ENCODE measurements around the gene TMEM131.

The TMEM131 gene

DNA sequence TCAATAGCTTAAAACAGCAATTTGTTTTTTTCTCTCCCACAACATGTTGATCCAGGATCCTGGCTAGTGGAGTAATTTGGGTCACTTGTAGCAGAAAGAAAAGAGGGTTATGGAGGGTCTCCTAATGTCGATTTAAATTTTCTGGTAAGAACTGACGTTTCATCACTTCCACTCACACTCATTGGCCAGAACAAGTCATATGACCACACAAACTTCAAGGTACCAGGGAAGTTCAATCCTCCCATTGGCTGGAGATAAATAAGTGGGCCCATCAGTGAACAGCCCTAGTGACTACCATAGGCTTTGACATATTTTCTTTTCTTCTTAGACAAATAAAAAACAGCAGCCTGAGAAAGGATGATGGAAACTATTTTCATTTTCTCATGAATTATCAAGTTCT is 8.3 kb upstream of the TMEM131 start:
- no peak for DNase-seq (ENCODE audit: low read depth, low spot score)
- ChIA-PET CTCF (no interaction called here), POLR2A (no interaction called here)
- TF ChIP-seq, protein P1, sequence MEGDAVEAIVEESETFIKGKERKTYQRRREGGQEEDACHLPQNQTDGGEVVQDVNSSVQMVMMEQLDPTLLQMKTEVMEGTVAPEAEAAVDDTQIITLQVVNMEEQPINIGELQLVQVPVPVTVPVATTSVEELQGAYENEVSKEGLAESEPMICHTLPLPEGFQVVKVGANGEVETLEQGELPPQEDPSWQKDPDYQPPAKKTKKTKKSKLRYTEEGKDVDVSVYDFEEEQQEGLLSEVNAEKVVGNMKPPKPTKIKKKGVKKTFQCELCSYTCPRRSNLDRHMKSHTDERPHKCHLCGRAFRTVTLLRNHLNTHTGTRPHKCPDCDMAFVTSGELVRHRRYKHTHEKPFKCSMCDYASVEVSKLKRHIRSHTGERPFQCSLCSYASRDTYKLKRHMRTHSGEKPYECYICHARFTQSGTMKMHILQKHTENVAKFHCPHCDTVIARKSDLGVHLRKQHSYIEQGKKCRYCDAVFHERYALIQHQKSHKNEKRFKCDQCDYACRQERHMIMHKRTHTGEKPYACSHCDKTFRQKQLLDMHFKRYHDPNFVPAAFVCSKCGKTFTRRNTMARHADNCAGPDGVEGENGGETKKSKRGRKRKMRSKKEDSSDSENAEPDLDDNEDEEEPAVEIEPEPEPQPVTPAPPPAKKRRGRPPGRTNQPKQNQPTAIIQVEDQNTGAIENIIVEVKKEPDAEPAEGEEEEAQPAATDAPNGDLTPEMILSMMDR (IDR thresholded peaks at IDR 0.05; ENCODE audit: insufficient read depth, low read length, missing control alignments): no peak
- H3K4me3 ChIP-seq (ENCODE audit: low read depth, low read length): no peak overlapping the region

DNA sequence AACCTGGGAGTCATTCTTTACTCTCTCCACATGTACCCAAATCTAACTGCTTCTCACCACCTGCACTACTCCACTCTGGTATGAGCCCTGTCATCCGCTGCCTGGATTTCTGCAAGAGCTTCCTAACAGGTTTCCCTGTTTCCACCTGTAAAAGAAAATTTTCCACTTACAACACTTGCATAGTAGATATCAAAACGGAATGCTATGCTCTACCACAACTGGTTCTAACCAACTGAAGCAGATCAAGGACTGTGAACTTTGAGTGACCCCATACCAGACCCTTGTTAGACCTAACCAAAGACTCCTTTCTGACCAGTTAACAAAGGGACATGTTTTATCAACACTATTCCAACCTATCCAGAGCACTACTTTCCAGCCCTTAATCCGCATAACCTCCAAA is 3.8 kb upstream of the TMEM131 start:
- TF ChIP-seq, protein P1 (IDR thresholded peaks at IDR 0.05; ENCODE audit: insufficient read depth, low read length, missing control alignments): no peak
- ChIA-PET CTCF (interaction anchor here (1.3 kb wide), 1 partner anchor 193 kb away, joined by 4 read pairs; no protein-coding TSS in a partner anchor), POLR2A (no interaction called here)
- no peak overlapping the region for H3K4me3 ChIP-seq (ENCODE audit: low read depth, low read length)
- DNase-seq (ENCODE audit: low read depth, low spot score): no peak

DNA sequence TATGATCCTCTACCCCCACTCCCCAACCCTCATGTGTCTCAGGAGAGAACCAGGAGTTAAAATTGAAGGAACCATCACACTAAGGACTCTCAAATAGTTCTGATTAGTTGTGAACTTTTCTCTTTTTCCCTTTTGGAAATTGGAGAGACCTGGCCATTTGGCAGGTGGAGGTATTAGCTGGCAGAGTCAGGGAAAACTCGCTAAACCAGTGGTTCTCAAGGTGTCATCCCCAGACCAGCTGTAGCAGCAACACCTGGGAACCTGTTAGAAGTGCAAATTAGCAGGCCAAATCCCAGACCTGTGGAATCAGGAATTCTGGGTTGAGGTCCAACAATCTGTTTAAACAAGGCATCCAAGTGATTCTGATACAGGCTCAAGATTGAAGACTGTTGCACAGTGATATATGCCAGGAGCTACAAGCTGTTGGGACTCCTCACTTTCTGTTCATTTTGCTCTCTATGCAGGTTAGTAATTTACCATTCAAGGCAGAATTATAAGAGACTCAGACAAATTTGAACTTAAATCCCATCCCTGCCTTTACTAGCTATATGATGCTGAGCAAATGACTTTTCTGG is 2.8 kb upstream of the TMEM131 start:
- CTCF ChIA-PET: interaction anchor here (1.3 kb wide), 1 partner anchor 192 kb away, joined by 4 read pairs; no protein-coding TSS in a partner anchor
- no peak for DNase-seq (ENCODE audit: low read depth, low spot score)
- H3K4me3 ChIP-seq (ENCODE audit: low read depth, low read length): no peak overlapping the region
- POLR2A ChIA-PET: no interaction called here
- TF ChIP-seq, protein P1 (IDR thresholded peaks at IDR 0.05; ENCODE audit: insufficient read depth, low read length, missing control alignments): no peak

DNA sequence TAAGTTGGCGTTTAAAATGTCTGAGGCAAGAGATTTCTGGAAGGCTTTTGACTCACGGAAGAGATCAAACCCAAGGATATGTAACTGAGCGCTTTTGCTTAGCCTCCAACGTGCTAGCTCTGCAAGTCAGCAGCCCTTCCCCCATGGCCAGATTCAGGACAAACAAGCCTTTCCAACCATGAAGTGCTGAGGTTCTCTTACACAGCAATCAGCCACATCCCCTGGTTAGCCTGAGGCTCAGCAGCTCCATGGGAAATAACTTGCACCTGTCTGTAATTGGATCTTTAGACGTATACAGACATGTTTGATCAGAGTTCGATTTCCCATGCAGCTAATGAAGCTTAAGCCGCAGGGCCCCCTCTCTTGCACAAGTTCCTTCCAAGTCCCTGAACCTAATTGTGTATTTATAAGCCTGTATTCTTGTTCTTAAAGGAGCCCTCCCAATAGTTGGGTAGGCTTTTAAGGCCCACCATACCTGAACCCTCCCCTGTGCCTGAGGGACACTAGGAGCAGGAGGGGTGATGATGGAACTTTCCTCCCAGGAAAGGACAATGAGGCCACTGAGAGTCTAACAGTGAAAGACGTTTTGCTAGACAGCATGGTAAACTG is 2.1 kb upstream of the TMEM131 start:
- no peak for DNase-seq (ENCODE audit: low read depth, low spot score)
- ChIA-PET CTCF (interaction anchor here (1.3 kb wide), 1 partner anchor 192 kb away, joined by 4 read pairs; no protein-coding TSS in a partner anchor), POLR2A (no interaction called here)
- TF ChIP-seq, protein P1 (IDR thresholded peaks at IDR 0.05; ENCODE audit: insufficient read depth, low read length, missing control alignments): no peak
- H3K4me3 ChIP-seq (ENCODE audit: low read depth, low read length): no peak overlapping the region

DNA sequence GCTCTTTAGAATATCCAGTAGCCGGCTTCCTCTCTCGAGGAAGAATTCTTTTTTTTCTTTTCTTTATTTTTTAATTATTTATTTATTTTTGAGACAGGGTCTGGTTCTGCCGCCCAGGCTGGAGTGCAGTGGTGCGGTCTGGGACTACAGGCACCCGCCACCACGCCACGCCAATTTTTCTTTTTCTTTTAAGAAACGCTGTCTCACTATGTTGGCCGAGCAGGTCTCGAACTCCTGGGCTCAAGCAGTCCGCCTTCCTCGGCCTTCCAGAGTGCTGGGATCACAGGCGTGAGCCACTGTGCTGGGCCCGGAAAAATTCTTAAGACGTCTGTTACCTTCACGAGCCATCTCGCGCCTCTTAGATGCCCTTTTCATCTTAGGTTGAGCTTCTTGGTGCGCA is 931 bp upstream of the TMEM131 start:
- ChIA-PET POLR2A (interaction anchor here (1.4 to 1.9 kb wide), 2 partner anchors 17 to 127 kb away, joined by 3 to 8 read pairs; no protein-coding TSS in a partner anchor), CTCF (interaction anchor here (0.9 kb wide), 1 partner anchor 190 kb away, joined by 7 read pairs; no protein-coding TSS in a partner anchor)
- TF ChIP-seq, protein P1 (IDR thresholded peaks at IDR 0.05; ENCODE audit: insufficient read depth, low read length, missing control alignments): no peak
- DNase-seq (ENCODE audit: low read depth, low spot score): no peak
- peak overlapping the region; percentile 84 for H3K4me3 ChIP-seq (ENCODE audit: low read depth, low read length)

DNA sequence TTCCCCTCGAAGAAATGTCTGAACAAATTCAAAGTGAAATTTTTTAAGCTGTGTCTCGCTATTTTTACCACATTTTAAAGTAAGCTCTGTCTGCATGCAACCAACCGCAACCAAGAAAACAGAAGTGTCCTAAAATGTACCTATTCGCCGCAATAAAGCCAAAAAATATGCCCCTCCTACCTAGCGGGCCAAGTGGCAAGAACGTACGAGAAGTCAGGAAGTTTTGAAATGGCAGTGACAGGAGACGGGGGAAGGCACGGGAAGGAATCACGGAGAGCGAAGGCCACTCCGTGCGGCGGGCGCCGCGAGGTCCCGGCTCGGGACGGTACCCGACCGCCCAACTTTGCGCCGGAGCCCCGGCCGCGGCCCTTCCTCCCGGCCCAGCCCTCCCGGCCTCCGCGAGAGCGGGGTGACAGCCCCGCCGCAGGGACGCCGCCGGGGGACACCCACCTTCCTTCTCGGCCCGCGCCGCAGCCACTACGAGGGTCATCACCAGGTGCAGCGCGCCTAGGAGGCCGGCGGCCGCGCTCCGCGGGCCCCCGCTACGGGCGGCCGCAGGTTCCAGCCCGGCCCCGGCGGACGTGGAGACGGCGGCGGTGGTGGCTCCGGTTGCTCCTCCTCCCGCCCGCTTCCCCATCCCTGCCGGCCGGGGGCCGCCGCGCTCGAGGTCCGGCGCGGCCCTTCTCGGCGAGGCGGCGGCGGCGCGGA is 568 bp downstream of the TMEM131 start:
- peak overlapping the region; percentile 84 for H3K4me3 ChIP-seq (ENCODE audit: low read depth, low read length)
- ChIA-PET CTCF (interaction anchor here (0.9 to 1.1 kb wide), 2 partner anchors 14 to 189 kb away, joined by 4 to 7 read pairs; no protein-coding TSS in a partner anchor), POLR2A (interaction anchor here (0.9 to 1.4 kb wide), 3 partner anchors 12 to 44 kb away, joined by 3 read pairs; no protein-coding TSS in a partner anchor)
- no peak for DNase-seq (ENCODE audit: low read depth, low spot score)
- TF ChIP-seq, protein P1 (IDR thresholded peaks at IDR 0.05; ENCODE audit: insufficient read depth, low read length, missing control alignments): no peak

Measured in AG04449 (cell line).